ENCODE measurements around the gene COTL1.

DNA sequence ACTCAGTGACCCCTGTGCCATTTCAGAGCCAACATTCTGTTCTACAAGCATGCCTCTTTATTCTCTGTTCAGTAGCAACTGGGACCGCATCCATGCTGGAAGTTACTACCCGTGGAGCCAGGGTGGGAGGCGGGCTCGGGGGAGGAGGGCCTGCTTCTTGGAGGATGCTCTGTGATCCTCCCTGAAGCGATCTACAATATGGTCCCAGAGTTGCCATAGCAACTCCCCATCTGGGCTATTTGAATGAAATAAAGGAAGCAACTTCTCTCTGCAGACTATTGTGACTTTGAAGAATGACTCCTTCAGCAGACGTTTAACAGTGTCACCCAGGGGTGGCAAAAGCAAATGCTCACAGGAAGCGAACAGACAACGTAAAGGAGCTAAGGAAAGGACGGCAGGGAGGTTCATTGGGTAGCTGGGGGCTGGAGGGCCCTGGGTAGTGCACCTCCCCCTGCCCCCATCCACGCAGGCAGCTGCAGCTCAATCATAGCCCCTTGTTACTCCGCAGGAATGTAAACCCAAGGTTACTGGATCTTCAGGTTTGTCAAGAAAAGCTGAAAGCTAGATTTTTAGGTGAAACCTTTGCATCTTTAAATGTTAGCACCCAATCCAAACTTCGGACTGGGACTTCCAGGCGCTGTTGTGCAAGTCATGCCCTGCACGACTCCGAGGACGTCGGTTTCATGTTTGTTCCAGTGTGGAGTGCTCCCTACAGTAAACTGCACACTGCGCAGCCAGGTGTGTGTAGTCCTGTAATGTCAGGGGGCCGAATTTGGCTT, 62.3 kb downstream of the COTL1 start:
- no peak for TF ChIP-seq MXD1 (CRISPR knock-in tag; IDR thresholded peaks at IDR 0.05; ENCODE audit: borderline replicate concordance, poor library complexity, severe bottlenecking)
- TF ChIP-seq TCF7 (IDR thresholded peaks at IDR 0.05; ENCODE audit: borderline replicate concordance): no peak
- no peak for TF ChIP-seq ZC3H4 (CRISPR knock-in tag; IDR thresholded peaks at IDR 0.05; ENCODE audit: borderline replicate concordance)
- TF ChIP-seq FOXM1 (IDR thresholded peaks at IDR 0.05; ENCODE audit: low read depth): no peak
- TF ChIP-seq FOXM1 (CRISPR knock-in tag; IDR thresholded peaks at IDR 0.05; ENCODE audit: low read depth): no peak
- TF ChIP-seq CTCF (IDR thresholded peaks at IDR 0.05 in 2 of 3, conservative IDR thresholded peaks at IDR 0.05 in 1 of 3; ENCODE audit: insufficient read depth in 2 of 3, low read depth in 1 of 3, low read length in 3 of 3): 0 out of 6 replicates have a peak, but pooled peaks of 2 of the 3 experiments have one; percentile 3 to 11
- no peak for TF ChIP-seq EZH2 (IDR thresholded peaks at IDR 0.05; ENCODE audit: borderline replicate concordance, low read depth, low read length)
- no peak for TF ChIP-seq ETV6 (IDR thresholded peaks at IDR 0.05; ENCODE audit: borderline replicate concordance in 1 of 2, low read depth in 2 of 2, low read length in 1 of 2)
- TF ChIP-seq ETV6 (CRISPR knock-in tag; IDR thresholded peaks at IDR 0.05; ENCODE audit: borderline replicate concordance): no peak
- no peak for TF ChIP-seq ZZZ3 (IDR thresholded peaks at IDR 0.05)
- no peak for TF ChIP-seq KLF10 (CRISPR knock-in tag; IDR thresholded peaks at IDR 0.05)
- TF ChIP-seq ZFP36 (IDR thresholded peaks at IDR 0.05; ENCODE audit: low read depth, low read length, partially characterized antibody): no peak
- TF ChIP-seq, protein P1, sequence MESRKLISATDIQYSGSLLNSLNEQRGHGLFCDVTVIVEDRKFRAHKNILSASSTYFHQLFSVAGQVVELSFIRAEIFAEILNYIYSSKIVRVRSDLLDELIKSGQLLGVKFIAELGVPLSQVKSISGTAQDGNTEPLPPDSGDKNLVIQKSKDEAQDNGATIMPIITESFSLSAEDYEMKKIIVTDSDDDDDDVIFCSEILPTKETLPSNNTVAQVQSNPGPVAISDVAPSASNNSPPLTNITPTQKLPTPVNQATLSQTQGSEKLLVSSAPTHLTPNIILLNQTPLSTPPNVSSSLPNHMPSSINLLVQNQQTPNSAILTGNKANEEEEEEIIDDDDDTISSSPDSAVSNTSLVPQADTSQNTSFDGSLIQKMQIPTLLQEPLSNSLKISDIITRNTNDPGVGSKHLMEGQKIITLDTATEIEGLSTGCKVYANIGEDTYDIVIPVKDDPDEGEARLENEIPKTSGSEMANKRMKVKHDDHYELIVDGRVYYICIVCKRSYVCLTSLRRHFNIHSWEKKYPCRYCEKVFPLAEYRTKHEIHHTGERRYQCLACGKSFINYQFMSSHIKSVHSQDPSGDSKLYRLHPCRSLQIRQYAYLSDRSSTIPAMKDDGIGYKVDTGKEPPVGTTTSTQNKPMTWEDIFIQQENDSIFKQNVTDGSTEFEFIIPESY (CRISPR knock-in tag; IDR thresholded peaks at IDR 0.05): no peak
- TF ChIP-seq ZNF23 (CRISPR knock-in tag; IDR thresholded peaks at IDR 0.05): no peak
- TF ChIP-seq, protein P2, sequence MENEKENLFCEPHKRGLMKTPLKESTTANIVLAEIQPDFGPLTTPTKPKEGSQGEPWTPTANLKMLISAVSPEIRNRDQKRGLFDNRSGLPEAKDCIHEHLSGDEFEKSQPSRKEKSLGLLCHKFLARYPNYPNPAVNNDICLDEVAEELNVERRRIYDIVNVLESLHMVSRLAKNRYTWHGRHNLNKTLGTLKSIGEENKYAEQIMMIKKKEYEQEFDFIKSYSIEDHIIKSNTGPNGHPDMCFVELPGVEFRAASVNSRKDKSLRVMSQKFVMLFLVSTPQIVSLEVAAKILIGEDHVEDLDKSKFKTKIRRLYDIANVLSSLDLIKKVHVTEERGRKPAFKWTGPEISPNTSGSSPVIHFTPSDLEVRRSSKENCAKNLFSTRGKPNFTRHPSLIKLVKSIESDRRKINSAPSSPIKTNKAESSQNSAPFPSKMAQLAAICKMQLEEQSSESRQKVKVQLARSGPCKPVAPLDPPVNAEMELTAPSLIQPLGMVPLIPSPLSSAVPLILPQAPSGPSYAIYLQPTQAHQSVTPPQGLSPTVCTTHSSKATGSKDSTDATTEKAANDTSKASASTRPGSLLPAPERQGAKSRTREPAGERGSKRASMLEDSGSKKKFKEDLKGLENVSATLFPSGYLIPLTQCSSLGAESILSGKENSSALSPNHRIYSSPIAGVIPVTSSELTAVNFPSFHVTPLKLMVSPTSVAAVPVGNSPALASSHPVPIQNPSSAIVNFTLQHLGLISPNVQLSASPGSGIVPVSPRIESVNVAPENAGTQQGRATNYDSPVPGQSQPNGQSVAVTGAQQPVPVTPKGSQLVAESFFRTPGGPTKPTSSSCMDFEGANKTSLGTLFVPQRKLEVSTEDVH (IDR thresholded peaks at IDR 0.05; ENCODE audit: low read depth, partially characterized antibody): no peak

Data from K562 (cell line).